GM19238 (cell line): ENCODE data around the gene ABHD11.
"Not testable (repeated sequence)": the region's sequence is repeated elsewhere in the genome, so short reads cannot be mapped to it uniquely, and the experiment has no call there.

Source experiments
- DNase-seq: peaks from one replicate; pipeline ENCODE4 v3.0.0; 2011; ENCODE audit warnings: low spot score; ENCODE audit not compliant: insufficient read length

ABHD11 gene

DNA sequence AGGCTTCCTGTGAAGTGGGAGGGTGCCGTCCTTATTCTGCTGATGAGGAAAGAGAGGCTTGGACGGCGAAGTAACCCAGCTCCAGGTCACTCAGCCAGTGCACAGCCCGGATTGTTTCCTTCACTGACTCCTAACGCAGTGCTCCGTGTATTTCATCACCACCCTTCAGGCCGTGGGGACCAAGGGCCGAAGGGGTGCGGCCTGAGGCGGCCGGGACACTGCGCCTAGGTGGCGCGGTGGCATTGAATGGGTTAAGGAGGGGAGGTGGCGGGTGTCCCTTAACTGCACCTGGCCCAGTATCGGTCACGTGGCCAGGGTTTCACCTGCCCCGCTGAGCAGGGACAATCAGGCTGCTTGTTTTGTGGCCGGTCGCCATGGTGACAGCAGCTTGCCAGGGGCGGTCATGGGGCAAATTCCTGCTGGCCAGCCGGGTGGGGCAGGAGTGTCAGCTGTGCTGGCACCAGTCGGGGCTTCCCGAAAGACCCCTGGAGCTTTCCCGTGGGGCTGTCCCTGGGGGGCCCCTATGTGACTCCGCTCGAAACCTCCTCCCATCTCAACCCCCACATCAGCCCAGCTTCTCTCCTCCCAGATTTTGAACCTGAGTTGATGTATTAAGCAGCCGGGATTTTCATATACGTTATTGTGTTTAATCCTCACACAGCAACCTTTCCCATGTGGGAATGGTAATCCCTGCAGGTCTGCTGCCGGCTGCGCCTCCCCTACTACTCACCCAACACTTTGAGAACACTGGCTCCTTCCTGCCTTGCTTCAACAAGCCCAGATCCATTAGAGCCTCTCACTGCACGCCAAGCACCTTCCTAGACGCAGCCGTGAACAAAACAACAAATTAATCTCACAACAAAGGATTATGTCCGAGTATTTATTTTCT lies 4.4 kb upstream of the ABHD11 start:
- no peak for DNase-seq

DNA sequence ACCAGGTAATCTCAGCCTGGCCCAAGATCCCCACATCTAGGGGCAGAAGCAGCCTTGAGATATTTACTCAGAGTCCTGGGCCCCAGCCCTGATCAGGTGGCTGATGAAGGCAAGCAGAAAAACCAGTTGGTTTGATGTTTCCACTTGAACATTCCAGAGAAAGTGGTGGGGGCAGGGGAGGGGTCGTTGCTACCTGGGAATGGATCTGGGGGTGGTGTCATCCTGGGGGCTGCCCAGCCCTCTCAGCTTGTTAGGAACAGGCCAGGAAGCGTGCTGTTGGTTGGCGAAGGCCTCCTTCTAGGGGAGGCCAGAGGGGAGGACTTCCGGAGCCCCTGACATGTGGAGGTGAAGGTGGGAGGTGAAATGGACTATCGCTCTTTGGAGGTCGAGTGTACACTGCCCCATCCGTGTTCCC lies 3.7 kb upstream of the ABHD11 start:
- DNase-seq = no peak

DNA sequence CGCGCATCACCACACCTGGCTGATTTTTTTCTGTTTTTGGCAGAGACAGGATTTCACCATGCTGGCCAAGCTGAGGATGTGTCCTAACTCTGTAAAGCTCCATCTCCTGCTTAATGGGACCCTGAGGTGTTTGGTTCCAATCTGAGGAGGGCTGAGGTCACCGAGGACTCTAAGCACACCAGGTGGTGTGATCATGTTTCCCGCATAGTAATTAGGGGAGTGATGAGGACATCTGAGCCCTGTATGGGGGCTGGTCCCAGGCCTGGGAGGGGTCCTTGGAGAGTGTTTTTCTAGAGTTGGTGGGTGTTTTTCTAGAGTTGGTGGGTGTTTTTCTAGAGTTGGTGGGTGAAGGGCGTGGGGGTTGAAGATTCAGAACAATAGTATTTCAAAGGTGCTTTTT lies 3.0 kb upstream of the ABHD11 start:
- DNase-seq = no peak

DNA sequence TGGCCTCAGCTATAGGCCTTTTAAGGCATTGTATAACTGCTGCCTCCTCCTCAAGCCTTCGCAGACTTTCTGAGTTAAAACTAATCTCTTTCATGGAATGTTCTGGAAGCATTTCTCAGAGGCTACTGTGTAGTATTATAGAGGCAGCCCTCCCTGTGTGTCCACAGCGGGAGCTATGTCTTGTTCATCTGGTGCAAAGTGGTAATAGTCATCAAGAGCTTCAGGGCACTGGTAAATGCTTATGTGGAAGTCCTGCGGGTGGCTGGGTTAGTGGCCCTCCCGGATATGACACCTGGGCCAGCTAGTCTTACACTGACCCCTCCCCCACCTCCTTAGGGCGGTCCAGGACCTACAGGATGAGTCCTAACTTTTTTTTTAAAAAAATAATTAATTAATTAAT lies 2.2 kb upstream of the ABHD11 start:
- no peak for DNase-seq

DNA sequence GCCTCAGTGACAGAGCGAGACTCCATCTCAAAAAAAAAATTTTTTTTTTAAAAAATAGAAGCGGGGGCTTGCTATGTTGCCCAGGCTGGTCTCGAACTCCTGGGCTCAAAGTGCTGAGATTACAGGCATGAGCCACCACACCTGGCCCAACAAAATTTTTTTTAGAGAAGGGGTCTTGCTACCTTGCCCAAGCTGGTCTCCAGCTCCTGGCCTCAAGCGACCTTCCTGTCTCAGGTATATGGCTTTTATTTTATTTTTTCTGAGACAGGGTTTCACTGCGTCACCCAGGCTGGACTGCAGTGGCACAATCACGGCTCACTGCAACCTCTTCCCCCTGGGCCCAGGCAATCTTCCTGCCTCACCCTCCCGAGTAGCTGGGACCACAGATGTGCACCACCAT lies 1.6 kb upstream of the ABHD11 start:
- no peak for DNase-seq

DNA sequence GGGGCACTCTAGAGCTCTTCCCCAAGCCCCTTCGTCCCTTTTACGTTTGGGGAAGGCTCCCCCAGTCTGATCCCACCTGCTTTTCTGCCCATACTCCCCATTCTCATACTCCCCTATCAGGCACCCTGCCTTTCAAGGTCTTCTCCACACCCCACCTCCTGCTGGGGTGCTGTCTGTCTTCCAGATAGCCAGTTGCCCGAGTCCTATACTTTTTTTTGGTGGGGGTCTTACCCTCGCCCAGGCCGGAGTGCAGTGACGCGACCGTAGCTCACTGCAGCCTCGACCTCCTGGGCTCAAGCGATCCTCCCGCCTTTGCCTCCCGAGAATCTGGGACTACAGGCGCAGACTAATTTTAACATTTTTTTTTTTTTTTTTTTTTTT lies 775 bp upstream of the ABHD11 start:
- no peak for DNase-seq

DNA sequence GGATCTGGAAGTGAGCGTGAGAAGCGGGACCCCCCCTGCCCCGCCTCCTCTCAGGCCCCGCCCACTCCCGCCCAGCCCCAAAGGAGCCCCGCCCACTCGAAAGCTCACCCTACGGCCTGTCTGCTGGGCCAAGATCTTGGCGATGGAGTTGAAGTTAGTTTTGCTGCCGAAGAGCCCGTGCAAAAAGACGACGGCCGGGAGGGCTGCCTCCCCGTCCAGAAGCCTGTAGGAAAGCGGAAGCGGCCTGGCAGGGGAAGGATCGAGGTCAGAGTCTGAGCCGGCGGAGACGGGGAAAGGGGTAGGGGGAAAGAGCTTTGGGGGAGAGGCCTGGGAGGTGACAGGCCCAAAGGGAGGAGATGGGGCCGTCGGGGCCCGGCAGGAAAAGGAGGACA lies 386 bp downstream of the ABHD11 start:
- peak; percentile 74 for DNase-seq

DNA sequence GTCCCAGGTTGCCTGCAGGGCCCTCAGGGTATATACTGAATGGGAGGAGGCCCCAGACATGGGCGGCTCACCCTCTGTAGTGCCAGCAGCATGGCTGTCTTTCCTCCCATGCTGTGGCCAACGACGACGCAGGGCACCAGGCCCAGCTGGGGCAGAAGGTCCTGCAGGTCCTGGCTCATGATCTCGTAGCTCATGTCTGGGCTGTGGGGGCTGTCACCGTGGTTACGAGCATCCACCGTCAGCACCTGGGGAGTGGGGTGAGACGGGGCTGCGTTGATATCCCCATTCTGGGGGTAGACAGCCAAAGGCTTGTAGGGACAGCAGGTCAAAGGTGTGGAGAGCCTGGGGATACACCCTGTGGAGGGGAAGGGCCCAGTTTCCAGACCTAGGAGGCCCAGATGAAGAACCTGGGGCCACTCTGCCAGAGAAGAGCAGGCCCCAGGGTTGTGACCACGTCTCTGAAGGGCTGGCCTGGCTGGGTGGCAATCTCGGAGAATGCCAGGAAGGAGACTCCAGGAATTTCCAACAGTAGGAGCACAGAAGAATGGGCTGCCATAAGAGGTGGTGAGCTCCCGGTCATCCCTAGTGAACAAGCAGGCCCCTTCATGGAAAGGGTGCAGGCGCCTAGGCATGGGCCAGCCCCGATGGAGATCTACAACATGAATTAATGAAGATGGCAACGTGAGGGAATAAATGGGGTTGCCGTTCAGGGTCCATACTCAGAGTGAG lies 947 bp downstream of the ABHD11 start:
- DNase-seq = no peak

DNA sequence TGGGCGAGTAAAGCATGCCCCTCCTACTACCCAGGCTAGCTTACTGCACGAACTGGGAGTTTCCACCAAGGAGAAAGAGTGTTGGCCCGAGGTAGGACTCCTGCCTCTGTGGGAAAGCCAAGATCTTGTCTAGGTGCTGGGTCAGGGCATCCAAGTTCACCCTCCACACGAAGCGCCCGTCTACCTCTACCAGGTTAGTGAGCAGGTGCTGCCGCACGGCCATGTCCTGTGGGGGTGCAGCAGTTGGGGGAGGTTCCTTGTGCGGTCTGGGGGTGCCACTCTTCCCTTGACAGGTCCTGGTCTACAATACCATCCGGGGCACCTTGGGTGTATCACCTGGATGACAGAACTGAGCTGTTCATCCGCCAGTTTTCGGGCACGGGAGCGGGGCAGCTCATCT lies 1.7 kb downstream of the ABHD11 start:
- no peak for DNase-seq

DNA sequence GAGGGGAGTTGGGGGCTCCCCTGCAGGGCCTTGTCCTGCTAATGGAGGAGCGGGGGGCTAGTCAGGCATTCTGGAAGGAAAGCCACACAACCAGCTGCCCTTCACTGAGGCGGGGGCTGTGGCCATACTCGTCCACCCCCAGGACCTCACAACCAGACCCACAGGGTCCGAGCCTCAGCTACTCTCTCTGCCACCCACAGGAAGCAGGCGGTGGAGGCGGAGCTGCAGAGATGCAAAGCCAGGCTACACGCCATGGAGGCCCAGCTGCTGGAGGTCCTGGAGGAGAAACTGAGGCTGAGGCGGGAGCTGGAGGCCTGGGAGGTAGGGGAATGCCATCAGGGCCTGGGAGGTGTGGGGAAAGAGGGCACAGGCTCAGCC lies 3.1 kb downstream of the ABHD11 start:
- no peak for DNase-seq

DNA sequence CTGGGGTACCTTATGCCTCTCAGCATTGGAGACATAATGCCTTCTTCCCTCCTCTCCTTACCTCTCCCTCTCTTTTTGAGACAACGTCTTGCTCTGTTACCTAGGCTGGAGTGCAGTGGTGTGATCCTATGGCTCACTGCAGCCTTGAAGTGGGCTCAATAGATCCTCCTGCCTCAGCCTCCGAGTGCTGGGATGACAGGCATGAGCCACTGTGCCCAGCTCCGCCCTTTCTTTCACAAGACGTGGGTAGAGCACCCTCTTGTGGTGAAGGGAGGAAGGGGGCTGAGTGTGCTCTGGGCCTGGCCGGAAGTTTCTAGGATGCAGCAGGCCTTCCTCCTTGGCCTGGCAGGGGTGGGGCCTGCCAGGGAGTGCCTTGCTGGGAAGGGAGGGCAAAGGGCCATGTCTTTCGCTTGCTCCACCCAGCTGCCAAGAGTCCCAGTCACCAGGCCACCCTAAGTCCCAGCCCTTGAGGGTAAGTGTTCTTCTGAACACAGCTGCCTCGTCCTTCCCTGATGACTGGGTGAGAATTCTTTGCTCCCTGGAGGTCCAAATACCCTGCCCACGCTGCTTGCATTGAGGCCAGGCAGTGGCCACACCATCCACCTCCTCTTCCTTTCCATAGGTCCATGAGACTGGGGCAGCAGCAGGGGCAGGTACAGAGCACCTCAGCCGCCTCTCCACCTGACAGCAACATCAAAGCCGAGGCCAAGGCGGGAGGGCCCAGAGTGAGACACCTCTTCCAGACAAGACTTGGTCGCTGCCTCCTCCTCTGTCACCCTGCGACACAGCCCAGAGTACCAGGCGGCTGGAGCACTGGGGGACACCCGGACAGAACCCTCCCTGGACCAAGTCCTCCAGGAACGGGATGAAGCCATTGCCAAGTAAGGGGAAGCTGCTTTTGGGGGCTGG lies 3.7 kb downstream of the ABHD11 start:
- DNase-seq = no peak

DNA sequence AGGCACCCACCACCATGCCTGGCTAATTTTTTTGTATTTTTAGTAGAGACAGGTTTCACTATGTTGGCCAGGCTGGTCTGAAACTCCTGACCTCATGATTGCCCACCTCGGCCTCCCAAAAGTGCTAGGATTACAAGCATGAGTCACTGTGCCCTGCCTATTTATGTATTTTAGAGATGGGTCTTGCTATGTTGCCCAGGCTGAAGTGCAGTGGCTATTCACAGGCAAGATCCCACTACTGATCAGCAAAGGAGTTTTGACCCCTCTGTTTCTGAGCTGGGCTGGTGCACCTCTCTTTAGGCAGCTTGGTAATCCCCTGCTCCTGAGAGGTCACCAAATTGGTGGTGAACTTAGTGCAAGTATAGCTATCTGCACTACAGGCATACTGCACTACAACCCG lies 6.2 kb downstream of the ABHD11 start:
- DNase-seq = no peak

DNA sequence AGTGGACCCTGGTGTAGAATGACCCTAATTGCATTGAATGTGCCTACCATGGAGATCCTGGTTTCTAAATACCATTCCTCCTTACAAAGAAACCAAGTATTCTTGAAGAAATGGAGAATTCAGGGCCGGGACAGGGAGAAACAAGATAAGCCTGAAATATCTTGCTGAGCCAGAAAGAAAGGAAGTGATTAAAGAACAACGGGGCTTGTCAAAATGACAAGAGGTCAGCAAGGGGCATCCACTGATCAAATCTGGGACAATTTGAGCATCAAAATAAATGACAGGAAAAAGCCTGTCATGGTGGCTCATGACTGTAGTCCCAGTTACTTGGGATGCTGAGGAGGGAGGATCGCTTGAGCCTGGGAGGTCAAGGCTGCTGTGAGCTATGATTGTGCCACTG lies 8.1 kb downstream of the ABHD11 start:
- no peak for DNase-seq

DNA sequence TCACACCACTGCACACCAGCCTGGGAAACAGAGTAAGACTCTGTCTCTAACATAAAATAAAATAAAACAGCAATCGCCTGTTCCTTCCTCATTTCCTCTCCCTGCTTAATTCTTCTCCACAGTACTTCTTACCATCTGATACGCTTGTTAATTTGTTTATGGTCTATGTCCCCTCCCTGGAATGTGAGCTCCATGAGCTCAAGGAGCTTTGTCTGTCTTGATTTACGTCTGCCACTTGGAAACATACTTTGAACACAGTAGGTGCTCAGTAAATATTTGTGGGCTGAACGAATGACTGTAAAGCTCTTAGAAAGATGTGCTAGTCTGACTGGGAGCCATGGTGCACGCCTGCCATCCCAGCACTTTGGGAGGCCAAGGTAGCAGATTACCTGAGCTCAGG lies 10.1 kb downstream of the ABHD11 start:
- DNase-seq = no peak

DNA sequence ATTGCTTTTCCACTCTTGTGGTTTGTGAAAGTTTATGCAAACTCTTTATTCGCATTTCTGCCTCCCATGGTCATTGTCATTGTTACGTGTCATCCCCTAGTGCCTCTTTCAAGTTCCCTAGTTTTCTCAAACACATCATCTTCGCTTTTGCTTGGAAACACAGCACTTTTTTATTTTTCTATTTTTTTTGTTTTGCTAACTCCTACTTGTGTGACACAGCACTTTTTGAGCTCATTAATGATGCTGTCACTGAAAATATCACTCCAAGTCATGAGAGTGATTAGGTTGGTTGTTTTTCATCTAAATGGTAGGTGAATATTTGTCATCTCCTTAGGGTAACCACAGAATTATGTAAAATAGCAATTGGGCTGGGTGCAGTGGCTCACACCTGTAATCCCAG lies 10.7 kb downstream of the ABHD11 start:
- no peak for DNase-seq

DNA sequence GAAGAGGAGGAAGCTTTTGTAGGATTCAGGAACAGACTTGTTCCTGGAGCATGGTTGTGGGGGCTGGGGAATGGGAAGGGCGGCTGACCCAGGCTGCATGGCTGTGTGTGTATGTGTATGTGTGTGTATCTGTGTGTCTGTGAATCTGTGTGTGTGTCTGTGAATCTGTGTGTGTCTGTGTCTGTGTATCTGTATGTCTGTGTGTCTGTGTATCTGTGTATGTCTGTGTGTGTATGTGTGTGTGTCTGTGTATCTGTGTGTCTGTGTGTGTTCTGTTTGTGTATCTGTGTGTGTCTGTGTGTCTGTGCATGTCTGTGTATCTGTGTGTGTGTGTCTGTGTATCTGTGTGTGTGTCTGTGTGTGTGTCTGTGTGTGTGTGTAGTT lies 12.5 kb downstream of the ABHD11 start:
- no peak for DNase-seq

DNA sequence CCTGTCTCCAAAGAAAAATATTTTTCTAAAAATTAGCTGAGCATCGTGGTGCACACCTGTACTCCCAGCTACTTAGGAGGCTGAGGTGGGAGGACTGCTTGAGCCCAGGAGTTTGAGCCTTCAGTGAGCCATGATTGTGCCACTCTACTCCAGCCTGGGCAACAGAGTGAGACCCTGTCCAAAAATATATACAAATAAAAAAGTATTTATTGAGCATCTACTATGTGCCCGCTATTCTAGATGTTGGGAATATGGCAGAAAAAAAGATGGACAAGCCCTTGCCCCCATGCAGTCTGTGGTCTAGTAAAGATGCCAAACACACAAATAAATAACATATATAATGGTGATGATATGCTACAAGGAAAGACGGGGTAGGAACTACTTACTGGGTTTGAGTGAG lies 14.8 kb downstream of the ABHD11 start:
- DNase-seq = no peak

DNA sequence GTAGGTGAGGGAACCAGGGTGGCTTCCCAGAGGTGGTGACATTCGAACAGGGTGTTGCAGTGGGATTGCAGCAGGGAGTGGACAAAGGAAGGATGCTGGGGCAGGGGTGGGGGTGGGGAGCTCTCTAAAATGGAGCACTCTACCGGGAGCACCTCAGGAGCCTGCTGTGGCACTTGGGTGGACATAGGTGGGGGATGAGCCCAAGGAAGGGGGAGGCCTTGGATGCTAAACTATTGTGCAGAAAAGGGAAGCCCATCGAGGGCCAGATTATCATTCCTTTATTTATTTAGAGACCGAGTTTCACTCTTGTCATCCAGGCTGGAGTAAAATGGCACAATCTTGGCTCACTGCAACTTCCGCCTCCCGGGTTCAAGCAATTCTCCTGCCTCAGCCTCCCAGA lies 15.8 kb downstream of the ABHD11 start:
- no peak for DNase-seq

DNA sequence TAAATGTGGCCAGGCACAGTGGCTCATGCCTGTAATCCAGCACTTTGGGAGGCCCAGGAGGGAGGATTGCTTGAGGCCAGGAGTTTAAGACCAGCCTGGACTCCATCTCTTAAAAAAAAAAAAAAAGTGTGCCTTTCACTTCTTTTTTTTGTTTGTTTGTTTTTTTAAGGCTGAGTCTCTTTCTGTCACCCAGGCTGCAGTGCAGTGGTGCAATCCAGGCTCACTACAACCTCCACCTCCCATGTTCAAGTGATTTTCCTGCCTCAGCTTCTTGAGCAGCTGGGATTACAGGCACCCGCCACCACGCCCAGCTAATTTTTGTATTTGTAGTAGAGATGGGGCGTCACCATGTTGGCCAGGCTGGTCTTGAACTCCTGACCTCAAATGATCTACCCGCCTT lies 16.4 kb downstream of the ABHD11 start:
- DNase-seq = not testable (repeated sequence)

DNA sequence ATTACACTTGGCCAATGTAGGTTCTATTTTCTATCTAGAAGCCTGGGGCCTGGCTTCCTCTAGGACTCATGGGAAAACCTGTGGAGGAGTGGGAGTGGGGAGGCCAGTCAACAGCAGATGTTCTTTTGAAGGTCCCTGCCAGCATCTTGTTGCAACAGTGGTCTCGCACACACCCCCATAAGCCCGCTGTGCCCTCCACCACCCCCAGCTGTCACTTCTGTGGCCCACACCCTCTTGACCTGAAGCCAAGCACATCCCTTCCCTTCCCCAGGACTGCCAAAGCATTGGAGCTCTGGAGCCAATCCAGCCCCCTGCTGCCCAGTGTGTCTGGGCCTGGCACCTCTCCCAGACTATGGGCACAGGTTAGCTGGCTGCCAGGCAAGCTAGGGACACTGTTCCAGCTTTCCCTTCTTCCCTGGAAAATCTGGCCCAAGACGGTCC lies 17.2 kb downstream of the ABHD11 start:
- no peak for DNase-seq

DNA sequence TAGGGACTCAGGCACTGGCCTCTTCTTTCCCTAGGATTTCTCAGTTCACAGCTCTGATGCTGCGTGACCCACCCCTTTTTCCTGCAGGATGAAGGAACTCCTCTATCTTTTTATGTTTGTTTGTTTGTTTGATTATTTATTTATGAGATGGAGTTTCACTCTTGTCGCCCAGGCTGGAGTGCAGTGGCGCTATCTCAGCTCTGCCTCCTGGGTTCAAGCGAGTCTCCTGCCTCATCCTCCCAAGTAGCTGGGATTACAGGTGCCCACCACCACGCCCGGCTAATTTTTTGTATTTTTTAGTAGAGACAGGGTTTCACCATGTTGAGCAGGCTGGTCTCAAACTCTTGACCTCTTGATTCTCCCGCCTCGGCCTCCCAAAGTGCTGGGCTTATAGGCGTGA lies 18.2 kb downstream of the ABHD11 start:
- not testable (repeated sequence) for DNase-seq

DNA sequence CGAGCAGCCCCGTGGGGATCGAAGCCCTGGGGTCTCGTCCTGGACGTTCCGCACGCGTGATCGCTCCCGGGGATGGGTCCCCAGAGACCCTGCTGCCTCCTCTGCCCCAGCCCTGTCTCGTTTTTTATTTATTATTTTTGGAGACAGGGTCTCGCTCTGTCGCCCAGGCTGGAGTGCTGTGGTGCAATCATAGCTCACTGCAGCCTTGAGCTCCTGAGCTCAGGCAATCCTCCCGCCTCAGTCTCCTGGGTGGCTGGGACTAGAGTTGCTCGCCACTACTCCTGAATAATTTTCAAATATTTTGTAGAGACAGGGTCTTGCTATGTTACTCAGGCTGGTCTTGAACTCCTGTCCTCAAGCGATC lies 18.8 kb downstream of the ABHD11 start:
- DNase-seq = no peak
